ENCODE measurements around the gene SOX6.

Gene SOX6

GRCh38 chr11:16322190-16322589 is 34.2 kb downstream of the SOX6 start:
- H3K9ac ChIP-seq (ENCODE audit: low read length in 5 of 5): no peak overlapping the region
- no peak overlapping the region for H3K4me3 ChIP-seq (ENCODE audit: low read depth in 1 of 5, low read length in 5 of 5)
- H3K36me3 ChIP-seq (ENCODE audit: control insufficient read depth in 5 of 5, insufficient read depth in 5 of 5, low read length in 5 of 5): no peaks in the 10 kb centered on the region
- H3K4me1 ChIP-seq (ENCODE audit: control insufficient read depth in 5 of 5, insufficient read depth in 5 of 5, low read length in 5 of 5): no peaks in the 10 kb centered on the region
- no peaks in the 10 kb centered on the region for H3K27me3 ChIP-seq (ENCODE audit: control insufficient read depth in 5 of 5, insufficient read depth in 4 of 5, low read length in 5 of 5)
- H3K9me3 ChIP-seq (ENCODE audit: control insufficient read depth in 5 of 5, low read length in 5 of 5): no peaks in the 10 kb centered on the region
- no peak overlapping the region for H3K27ac ChIP-seq (ENCODE audit: low read depth, low read length)

DNA sequence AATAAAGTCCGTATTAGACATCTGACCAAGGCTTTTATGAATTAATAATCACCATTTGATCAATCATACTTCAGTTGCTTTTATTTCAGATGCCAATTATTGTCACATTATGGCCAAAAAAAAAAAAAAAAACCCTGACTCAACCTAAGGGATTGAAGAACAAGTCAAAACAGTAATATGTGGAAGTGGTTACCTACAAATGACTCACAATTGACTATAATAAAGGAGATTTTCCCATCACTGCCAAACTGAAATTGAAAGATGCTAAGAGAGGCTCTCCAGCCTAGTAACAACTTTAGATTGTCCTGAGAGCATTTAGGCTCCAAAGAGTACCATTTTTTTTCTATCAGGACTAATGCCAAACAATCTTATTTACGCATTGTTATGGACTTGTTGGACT is 35.2 kb downstream of the SOX6 start:
- H3K4me1 ChIP-seq (ENCODE audit: control insufficient read depth in 5 of 5, insufficient read depth in 5 of 5, low read length in 5 of 5): no peaks in the 10 kb centered on the region
- H3K36me3 ChIP-seq (ENCODE audit: control insufficient read depth in 5 of 5, insufficient read depth in 5 of 5, low read length in 5 of 5): no peaks in the 10 kb centered on the region
- H3K9ac ChIP-seq (ENCODE audit: low read length in 5 of 5): no peak overlapping the region
- H3K4me3 ChIP-seq (ENCODE audit: low read depth in 1 of 5, low read length in 5 of 5): no peak overlapping the region
- H3K9me3 ChIP-seq (ENCODE audit: control insufficient read depth in 5 of 5, low read length in 5 of 5): no peaks in the 10 kb centered on the region
- H3K27ac ChIP-seq (ENCODE audit: low read depth, low read length): no peak overlapping the region
- no peaks in the 10 kb centered on the region for H3K27me3 ChIP-seq (ENCODE audit: control insufficient read depth in 5 of 5, insufficient read depth in 4 of 5, low read length in 5 of 5)

GRCh38 chr11:16318320-16318719 is 38.0 kb downstream of the SOX6 start:
- Histone ChIP-seq H3K4me1 (ENCODE audit: control insufficient read depth in 5 of 5, insufficient read depth in 5 of 5, low read length in 5 of 5) (no peaks in the 10 kb centered on the region), H3K36me3 (ENCODE audit: control insufficient read depth in 5 of 5, insufficient read depth in 5 of 5, low read length in 5 of 5) (no peaks in the 10 kb centered on the region), H3K9me3 (ENCODE audit: control insufficient read depth in 5 of 5, low read length in 5 of 5) (no peaks in the 10 kb centered on the region), H3K4me3 (ENCODE audit: low read depth in 1 of 5, low read length in 5 of 5) (no peak overlapping the region), H3K9ac (ENCODE audit: low read length in 5 of 5) (no peak overlapping the region), H3K27me3 (ENCODE audit: control insufficient read depth in 5 of 5, insufficient read depth in 4 of 5, low read length in 5 of 5) (no peaks in the 10 kb centered on the region), H3K27ac (ENCODE audit: low read depth, low read length) (no peak overlapping the region)

- H3K4me1 ChIP-seq (ENCODE audit: control insufficient read depth in 5 of 5, insufficient read depth in 5 of 5, low read length in 5 of 5): no peaks in the 10 kb centered on the region
- H3K9me3 ChIP-seq (ENCODE audit: control insufficient read depth in 5 of 5, low read length in 5 of 5): no peaks in the 10 kb centered on the region
- H3K36me3 ChIP-seq (ENCODE audit: control insufficient read depth in 5 of 5, insufficient read depth in 5 of 5, low read length in 5 of 5): no peaks in the 10 kb centered on the region
- no peaks in the 10 kb centered on the region for H3K27me3 ChIP-seq (ENCODE audit: control insufficient read depth in 5 of 5, insufficient read depth in 4 of 5, low read length in 5 of 5)
- H3K4me3 ChIP-seq (ENCODE audit: low read depth in 1 of 5, low read length in 5 of 5): no peak overlapping the region
- H3K27ac ChIP-seq (ENCODE audit: low read depth, low read length): no peak overlapping the region
- H3K9ac ChIP-seq (ENCODE audit: low read length in 5 of 5): no peak overlapping the region
Observed at GRCh38 chr11:16317712-16318111, 38.6 kb downstream of the SOX6 start.

DNA sequence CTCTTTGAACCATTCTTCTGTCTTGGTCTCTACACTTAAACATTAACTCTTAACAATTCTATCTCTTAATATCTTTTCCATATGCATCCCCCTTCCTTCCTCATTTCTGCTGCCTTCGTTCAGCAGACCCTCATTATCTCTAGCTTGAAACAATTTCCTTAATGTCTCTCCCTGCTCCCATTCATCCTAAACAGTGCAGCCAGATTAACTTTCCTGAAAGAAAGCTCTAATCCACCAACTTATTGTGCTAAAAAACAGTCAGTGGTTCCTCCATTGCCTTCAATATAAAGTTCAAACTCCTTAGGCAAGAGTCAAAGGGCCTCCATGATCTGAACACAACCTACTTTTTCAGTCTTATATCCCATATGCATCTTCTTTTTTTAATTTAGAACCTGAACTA is 42.5 kb downstream of the SOX6 start:
- H3K27me3 ChIP-seq (ENCODE audit: control insufficient read depth in 5 of 5, insufficient read depth in 4 of 5, low read length in 5 of 5): no peaks in the 10 kb centered on the region
- peaks cover 0 to 3% (median 0%) of the 10 kb centered on the region in 5 donors for H3K4me1 ChIP-seq (ENCODE audit: control insufficient read depth in 5 of 5, insufficient read depth in 5 of 5, low read length in 5 of 5)
- H3K36me3 ChIP-seq (ENCODE audit: control insufficient read depth in 5 of 5, insufficient read depth in 5 of 5, low read length in 5 of 5): no peaks in the 10 kb centered on the region
- no peaks in the 10 kb centered on the region for H3K9me3 ChIP-seq (ENCODE audit: control insufficient read depth in 5 of 5, low read length in 5 of 5)
- H3K4me3 ChIP-seq (ENCODE audit: low read depth in 1 of 5, low read length in 5 of 5): no peak overlapping the region
- no peak overlapping the region for H3K9ac ChIP-seq (ENCODE audit: low read length in 5 of 5)
- no peak overlapping the region for H3K27ac ChIP-seq (ENCODE audit: low read depth, low read length)

GRCh38 chr11:16312233-16312765 is 44.0 kb downstream of the SOX6 start:
- Histone ChIP-seq H3K4me1 (ENCODE audit: control insufficient read depth in 5 of 5, insufficient read depth in 5 of 5, low read length in 5 of 5) (peaks cover 0 to 3% (median 0%) of the 10 kb centered on the region in 5 donors), H3K4me3 (ENCODE audit: low read depth in 1 of 5, low read length in 5 of 5) (no peak overlapping the region), H3K9ac (ENCODE audit: low read length in 5 of 5) (no peak overlapping the region), H3K27ac (ENCODE audit: low read depth, low read length) (no peak overlapping the region), H3K9me3 (ENCODE audit: control insufficient read depth in 5 of 5, low read length in 5 of 5) (no peaks in the 10 kb centered on the region), H3K27me3 (ENCODE audit: control insufficient read depth in 5 of 5, insufficient read depth in 4 of 5, low read length in 5 of 5) (no peaks in the 10 kb centered on the region), H3K36me3 (ENCODE audit: control insufficient read depth in 5 of 5, insufficient read depth in 5 of 5, low read length in 5 of 5) (no peaks in the 10 kb centered on the region)

- Histone ChIP-seq H3K4me3 (ENCODE audit: low read depth in 1 of 5, low read length in 5 of 5) (no peak overlapping the region), H3K4me1 (ENCODE audit: control insufficient read depth in 5 of 5, insufficient read depth in 5 of 5, low read length in 5 of 5) (peaks cover 0 to 3% (median 0%) of the 10 kb centered on the region in 5 donors), H3K27ac (ENCODE audit: low read depth, low read length) (no peak overlapping the region), H3K36me3 (ENCODE audit: control insufficient read depth in 5 of 5, insufficient read depth in 5 of 5, low read length in 5 of 5) (no peaks in the 10 kb centered on the region), H3K9me3 (ENCODE audit: control insufficient read depth in 5 of 5, low read length in 5 of 5) (no peaks in the 10 kb centered on the region), H3K9ac (ENCODE audit: low read length in 5 of 5) (no peak overlapping the region), H3K27me3 (ENCODE audit: control insufficient read depth in 5 of 5, insufficient read depth in 4 of 5, low read length in 5 of 5) (no peaks in the 10 kb centered on the region)
Observed at GRCh38 chr11:16311831-16312230, 44.5 kb downstream of the SOX6 start.

DNA sequence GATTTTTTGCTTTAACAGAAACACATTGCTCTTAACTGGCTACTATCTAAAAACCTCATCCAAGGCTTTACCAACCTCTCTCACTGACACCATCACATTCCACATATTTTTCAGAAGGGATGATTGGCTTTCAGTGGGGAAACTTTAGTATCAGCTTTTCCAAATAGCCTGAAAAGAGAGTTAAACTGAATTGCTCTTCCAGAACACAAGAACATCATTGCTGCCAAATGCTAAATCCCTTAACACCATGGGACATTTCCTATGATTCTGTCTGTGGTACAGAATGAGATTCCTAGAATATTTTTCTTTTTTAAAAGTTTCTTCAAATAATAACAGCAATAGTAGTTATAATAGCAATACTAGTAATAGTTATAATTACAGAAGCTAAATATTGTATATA is 45.4 kb downstream of the SOX6 start:
- Histone ChIP-seq H3K36me3 (ENCODE audit: control insufficient read depth in 5 of 5, insufficient read depth in 5 of 5, low read length in 5 of 5) (no peaks in the 10 kb centered on the region), H3K4me3 (ENCODE audit: low read depth in 1 of 5, low read length in 5 of 5) (no peak overlapping the region), H3K9ac (ENCODE audit: low read length in 5 of 5) (no peak overlapping the region), H3K27ac (ENCODE audit: low read depth, low read length) (no peak overlapping the region), H3K4me1 (ENCODE audit: control insufficient read depth in 5 of 5, insufficient read depth in 5 of 5, low read length in 5 of 5) (peaks cover 0 to 3% (median 0%) of the 10 kb centered on the region in 5 donors), H3K27me3 (ENCODE audit: control insufficient read depth in 5 of 5, insufficient read depth in 4 of 5, low read length in 5 of 5) (no peaks in the 10 kb centered on the region), H3K9me3 (ENCODE audit: control insufficient read depth in 5 of 5, low read length in 5 of 5) (no peaks in the 10 kb centered on the region)

- Histone ChIP-seq H3K36me3 (ENCODE audit: control insufficient read depth in 5 of 5, insufficient read depth in 5 of 5, low read length in 5 of 5) (no peaks in the 10 kb centered on the region), H3K27me3 (ENCODE audit: control insufficient read depth in 5 of 5, insufficient read depth in 4 of 5, low read length in 5 of 5) (no peaks in the 10 kb centered on the region), H3K9me3 (ENCODE audit: control insufficient read depth in 5 of 5, low read length in 5 of 5) (no peaks in the 10 kb centered on the region), H3K9ac (ENCODE audit: low read length in 5 of 5) (no peak overlapping the region), H3K4me1 (ENCODE audit: control insufficient read depth in 5 of 5, insufficient read depth in 5 of 5, low read length in 5 of 5) (peaks cover 0 to 3% (median 0%) of the 10 kb centered on the region in 5 donors), H3K4me3 (ENCODE audit: low read depth in 1 of 5, low read length in 5 of 5) (no peak overlapping the region), H3K27ac (ENCODE audit: low read depth, low read length) (no peak overlapping the region)
Observed at GRCh38 chr11:16309226-16309625, 47.1 kb downstream of the SOX6 start.

- Histone ChIP-seq H3K27ac (ENCODE audit: low read depth, low read length) (no peak overlapping the region), H3K9ac (ENCODE audit: low read length in 5 of 5) (no peak overlapping the region), H3K27me3 (ENCODE audit: control insufficient read depth in 5 of 5, insufficient read depth in 4 of 5, low read length in 5 of 5) (no peaks in the 10 kb centered on the region), H3K4me1 (ENCODE audit: control insufficient read depth in 5 of 5, insufficient read depth in 5 of 5, low read length in 5 of 5) (no peaks in the 10 kb centered on the region), H3K4me3 (ENCODE audit: low read depth in 1 of 5, low read length in 5 of 5) (no peak overlapping the region), H3K36me3 (ENCODE audit: control insufficient read depth in 5 of 5, insufficient read depth in 5 of 5, low read length in 5 of 5) (no peaks in the 10 kb centered on the region), H3K9me3 (ENCODE audit: control insufficient read depth in 5 of 5, low read length in 5 of 5) (no peaks in the 10 kb centered on the region)
Observed at GRCh38 chr11:16301462-16301861, 54.9 kb downstream of the SOX6 start.
